NCI-H1092 treated with DMSO at 0.1 percent for 48 hours (cell line): ENCODE measurements around the gene TRAPPC2B.
"Not testable (repeated sequence)": the region's sequence is repeated elsewhere in the genome, so short reads cannot be mapped to it uniquely, and the experiment has no call there.

Experiments used
- DNase-seq: peaks from one replicate; lab custom pipeline; 2025; lab: John Stamatoyannopoulos, UW

Gene TRAPPC2B

DNA sequence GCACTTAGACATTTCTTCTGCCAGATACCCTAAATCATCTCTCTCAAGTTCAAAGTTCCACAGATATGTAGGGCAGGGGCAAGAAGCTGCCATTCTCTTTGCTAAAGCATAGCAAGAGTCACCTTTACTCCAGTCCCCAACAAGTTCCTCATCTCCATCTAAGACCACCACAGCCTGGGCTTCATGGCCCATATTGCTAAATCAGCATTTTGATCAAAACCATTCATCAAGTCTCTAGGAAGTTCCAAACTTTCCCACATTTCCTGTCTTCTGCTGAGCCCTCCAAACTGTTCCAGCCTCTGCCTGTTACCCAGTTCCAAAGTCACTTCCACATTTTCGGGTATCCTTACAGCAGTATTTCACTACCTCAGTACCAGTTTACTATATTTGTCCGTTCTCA is 11.3 kb downstream of the TRAPPC2B start:
- DNase-seq, result not testable (repeated sequence)

DNA sequence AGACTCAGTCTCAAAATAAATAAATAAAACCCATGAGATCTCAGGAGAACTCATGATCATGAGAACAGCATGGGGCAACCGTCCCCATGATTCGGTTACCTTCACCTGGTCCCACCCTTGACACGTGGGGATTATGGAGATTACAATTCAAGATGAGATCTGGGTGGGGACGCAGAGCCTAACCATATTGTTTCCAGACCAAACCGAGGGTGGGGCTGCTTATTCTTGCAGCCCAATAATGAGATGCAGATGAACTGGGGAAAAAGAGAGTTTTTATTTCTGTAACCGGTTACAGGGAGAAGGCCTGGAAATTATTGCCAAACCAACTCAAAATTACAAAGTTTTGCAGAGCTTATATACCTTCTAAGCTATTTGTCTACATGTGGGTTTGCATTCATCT is 12.8 kb downstream of the TRAPPC2B start:
- DNase-seq, result no peak

DNA sequence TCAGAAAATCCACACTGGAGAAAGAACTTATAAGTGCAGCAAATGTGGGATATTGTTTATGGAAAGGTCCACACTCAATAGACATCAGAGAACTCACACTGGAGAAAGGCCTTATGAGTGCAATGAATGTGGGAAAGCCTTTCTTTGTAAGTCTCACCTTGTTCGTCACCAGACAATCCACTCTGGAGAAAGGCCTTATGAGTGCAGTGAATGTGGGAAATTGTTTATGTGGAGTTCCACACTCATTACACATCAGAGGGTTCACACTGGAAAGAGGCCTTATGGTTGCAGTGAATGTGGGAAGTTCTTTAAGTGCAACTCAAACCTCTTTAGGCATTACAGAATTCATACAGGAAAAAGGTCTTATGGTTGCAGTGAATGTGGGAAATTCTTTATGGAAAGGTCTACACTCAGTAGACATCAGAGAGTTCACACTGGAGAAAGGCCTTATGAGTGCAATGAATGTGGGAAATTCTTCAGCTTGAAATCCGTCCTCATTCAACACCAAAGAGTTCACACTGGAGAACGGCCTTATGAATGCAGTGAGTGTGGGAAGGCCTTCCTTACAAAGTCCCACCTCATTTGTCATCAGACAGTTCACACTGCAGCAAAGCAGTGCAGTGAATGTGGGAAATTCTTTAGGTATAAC is 14.3 kb downstream of the TRAPPC2B start:
- DNase-seq, result no peak

DNA sequence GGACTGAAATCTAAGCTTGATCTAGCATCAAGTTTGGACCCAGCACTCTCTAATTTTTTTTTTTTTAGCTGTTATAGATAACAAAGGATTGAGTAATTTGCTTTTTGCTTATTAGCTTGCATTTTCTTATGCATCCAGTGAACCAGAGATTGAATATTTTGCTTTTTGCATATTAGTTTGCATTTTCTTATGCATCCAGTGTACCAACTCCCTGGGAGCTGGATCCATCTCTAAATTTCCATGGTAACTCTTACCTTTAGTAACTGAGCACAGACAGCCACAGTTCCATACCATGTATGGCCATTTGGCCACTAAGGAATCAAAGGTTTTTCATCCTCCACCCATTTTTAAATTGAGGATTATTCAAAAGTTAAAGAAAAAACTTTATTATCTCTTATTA is 17.6 kb downstream of the TRAPPC2B start:
- DNase-seq, result no peak

DNA sequence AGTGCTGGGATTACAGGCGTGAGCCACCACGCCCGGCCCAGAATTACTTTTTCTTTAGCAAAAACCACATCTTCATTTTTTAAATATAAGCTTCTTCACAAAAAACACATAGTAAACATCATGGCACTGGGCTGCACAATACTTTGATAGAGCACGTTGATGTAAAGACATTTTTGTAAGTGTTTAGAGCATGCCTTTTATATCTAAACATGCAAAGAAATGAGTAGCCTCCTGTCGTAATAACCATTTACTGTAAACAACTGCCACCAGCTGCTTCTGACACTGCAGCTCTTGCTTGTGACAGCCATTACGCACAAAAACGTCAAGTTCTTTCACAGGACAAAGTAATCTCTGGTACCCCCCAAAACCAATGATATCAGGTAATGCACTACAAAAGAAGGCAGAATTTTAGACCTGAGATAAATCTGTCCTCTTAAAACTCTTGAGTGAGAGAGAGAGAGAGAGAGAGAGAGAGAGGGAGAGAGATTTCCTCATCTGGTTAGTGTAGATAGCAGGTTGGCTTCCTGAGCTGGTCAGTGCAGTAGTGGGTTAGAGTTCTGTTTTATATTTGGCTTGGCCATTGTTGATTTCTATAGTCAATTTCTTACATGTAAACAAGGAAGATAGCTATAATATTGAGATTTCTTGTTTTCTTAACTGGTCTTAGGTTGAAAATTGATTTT is 19.6 kb downstream of the TRAPPC2B start:
- no peak for DNase-seq

DNA sequence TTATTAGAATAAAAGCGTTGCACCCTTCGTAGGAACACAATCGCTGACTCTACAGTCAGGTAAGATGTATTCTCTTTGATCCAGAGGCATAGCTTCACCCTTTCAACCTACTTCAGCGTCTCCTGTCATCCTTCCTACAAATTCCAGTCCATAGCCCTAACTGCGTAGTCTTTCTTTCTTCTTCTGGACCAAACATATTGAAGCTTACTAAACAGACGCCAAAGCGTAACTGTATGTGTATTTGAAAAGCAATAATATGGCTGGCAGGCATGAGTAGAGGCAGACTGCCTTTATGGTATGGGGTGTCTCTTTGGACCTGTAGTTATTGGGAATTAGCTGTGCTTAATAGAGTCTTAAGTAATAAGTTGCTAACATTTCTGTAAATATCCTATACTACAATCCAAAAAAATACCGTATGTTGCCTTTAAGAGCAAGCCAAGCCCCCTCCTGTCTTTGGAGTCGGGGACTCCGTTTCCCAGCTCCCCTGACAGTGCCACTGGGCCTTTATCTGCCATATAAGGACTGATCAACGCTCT is 25.9 kb downstream of the TRAPPC2B start:
- no peak for DNase-seq

DNA sequence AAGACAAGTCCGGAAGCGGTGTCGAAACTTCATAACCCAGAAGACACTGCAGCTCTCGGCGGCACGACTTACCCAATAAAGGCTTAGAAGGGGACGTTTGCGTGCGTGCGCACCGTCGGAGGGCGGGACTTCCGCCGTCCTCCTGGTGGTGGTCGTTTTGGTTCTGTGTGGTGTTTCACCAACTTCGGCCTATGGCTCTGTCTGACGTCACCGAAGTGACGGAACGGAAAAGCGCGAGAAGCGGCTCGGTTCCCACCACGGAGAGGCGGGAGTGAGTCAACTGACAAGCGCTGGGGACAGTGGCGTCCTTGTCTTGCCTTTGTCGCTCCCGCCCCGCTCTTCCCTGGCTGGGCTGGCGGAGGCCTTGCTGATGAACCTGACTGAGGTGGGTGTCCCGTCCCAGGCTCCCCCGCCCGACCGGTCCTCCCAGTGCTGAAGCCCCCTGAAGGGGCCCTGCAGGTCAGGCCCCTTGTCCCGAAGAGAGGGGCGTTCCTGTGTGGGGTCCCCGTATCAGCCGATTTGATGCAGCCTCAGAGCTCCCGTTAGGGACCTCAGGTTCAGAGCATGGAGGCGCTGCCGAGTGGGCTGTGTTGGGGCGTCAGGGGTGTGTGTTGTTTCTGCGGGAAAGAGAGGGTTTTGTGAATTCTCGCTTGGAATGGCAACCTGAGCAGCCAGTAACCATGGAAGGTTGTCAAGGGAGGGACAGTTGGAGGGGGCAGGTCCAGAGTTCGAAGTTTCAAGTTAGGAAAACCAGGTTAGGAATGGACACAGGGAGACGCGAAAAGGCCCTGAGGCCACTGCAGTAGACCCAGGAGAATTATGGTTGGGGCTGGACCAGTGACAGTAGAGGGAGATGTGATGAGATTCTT is 26.6 kb downstream of the TRAPPC2B start, which contains the start of gene ZNF548:
Gene ZNF548 (plus strand): TSS at position 125 of the 869 bp plus-strand sequence. CDS start 246 bp downstream, at position 371.
- peak; percentile 94 for DNase-seq

DNA sequence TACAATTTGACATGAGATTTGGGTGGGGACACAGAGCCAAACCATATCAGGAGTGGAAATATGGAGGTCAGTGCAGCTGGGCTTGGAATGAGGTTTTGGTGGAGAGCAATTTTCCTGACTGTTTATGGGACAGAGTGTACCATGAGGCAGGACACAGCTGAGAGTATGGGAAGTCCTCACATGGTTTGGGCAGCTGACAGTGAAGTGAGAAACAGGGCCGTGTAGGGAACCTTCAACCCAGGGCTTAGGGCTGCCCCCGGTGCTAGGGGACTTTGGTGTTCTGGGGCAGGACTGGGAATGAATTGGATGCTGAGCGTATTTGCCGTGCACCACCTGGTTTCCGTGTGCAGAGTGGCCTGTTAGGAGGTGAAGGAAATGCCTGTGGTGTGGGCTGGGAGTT is 32.4 kb downstream of the TRAPPC2B start:
- DNase-seq, result no peak

DNA sequence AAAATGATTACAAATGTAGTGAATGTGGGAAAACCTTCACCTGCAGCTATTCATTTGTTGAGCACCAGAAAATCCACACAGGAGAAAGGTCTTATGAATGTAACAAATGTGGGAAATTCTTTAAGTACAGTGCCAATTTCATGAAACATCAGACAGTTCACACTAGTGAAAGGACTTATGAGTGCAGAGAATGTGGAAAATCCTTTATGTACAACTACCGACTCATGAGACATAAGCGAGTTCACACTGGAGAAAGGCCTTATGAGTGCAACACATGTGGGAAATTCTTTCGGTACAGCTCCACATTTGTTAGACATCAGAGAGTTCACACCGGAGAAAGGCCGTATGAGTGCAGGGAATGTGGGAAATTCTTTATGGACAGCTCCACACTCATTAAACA is 35.5 kb downstream of the TRAPPC2B start:
- no peak for DNase-seq

DNA sequence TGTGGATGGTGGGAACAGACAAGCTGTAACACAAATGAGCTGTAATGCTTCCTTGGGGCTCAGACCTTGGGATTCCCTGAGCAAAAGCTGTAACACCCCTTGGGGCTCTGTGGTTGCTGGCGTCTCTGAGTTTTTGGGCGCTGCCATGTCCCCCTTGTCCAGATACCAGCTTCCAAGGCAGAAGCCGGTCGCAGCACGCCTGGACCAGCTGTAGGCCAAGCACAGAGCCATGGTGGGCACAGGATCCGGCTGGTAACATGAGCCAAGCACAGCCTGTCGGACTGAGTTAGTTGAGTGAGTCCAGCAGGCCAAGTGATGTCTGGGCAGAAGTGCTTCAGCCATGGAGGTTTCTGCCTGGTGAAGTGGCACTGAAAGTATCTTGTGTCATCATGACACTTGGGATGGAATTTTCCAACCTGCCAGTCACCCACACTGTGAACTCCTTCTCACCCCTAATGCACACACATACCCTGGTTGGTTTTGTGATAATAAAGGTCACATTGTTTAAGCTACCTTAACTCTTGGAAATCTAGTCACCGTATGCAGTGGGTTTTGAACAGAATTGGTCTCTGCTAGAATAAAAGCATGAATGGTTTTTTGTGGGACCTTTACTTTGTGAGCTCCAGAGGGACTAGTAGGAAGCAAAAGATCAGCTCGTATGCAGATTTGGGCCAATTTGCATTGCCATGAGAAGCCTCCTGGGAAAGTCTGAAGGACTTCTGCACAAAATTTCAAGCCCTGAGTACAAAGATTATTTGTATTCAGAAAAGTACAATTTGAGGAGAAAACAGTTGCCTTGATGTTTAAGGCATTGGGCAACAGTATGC is 40.6 kb downstream of the TRAPPC2B start:
- no peak for DNase-seq

DNA sequence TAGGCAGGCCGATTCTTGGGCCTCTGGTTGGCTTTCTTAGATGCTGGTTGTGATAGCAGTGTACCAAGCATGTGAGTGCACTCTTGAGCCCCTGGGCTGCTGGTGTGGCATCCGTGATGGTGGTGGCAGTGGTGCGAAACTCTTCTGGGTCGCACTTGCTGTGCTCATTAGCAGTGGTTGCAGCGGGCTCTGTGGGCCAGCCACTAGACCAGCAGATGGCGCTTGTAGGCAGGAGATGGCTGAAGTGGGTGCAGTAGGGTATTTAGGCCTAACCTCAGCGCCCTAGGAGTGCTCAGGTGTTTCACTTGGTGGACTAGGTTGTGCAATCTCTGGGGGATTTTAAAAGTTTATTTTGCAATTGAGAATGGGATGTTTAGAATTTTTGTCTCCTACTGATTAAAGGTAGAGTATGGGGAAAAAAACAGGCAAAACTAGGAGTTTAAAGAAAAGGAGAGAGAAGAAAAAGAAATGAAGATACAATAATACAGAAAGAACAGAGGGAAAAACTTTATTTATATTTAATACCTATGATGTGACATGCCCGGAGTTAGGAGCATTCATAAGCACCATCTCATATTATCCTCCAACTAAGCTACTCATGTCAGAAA is 43.3 kb downstream of the TRAPPC2B start:
- DNase-seq, result peak; percentile 51

DNA sequence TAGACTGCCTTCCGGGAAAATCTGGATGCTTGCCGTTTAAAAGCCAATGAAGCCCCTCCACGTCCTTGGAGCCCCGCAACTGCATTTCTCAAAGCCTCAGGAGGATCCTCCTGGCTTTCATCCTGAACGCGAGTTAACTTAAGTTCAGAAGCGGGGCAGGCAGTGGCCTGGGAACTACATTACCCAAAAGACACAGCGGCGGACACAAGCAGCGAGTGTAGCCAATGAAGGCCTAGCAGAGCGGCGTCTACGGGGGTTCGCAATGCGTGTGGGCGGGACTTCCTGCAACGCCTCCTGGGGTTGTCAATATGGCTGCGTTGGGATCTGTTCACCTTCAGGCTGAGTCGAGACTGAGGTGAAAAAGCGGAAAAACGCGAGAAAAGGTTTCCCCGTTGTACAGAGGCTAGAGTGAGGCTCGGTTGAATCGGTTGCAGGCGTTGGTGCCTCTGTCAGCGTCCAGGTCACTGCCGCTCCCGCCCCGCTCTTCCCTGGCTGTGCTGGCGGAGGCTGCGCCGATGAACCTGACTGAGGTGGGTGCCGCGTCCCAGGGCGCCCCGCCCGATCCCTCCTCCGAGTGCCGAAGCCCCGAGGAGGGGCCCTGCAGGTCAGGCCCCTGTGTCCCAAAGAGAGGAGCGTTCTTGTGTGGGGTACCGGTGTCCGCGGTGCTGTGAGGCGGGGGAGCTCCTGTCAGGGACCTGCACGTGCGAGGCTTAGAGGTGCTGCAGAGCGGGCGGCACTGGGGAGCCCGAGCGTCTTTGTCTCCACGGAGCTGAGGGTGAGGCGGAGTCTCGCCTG is 47.7 kb downstream of the TRAPPC2B start, which contains the start of gene ZNF17:
Gene ZNF17 (plus strand): TSS at position 285 of the 795 bp plus-strand sequence. CDS start 2,455 bp downstream, outside the sequence.
- DNase-seq, result peak; percentile 73
